HG02610 (cell line): Measurements from ENCODE around the gene UTP3.
A peak's percentile ranks its signal among the peaks of the same experiment; 100 is the strongest.
"Not testable (repeated sequence)": the region's sequence is repeated elsewhere in the genome, so short reads cannot be mapped to it uniquely, and the experiment has no call there.

Source experiments
- ATAC-seq: cut with Tn5 transposase; IDR thresholded peaks from one replicate; pipeline ENCODE4 v1.9.1; 2021; ENCODE audit warnings: mild to moderate bottlenecking, moderate library complexity; ENCODE audit not compliant: unreplicated experiment

The UTP3 gene

GRCh38 chr4:70714079-70714887 is 26.0 kb downstream of the UTP3 start:
- peak; percentile 55 for ATAC-seq

- ATAC-seq = peak; percentile 21
Measured at GRCh38 chr4:70715097-70715496, 26.8 kb downstream of the UTP3 start.

- ATAC-seq = no peak
Measured at GRCh38 chr4:70718811-70719604, 30.7 kb downstream of the UTP3 start.

GRCh38 chr4:70721747-70722146 is 33.4 kb downstream of the UTP3 start, which contains the start of gene RUFY3:
Gene RUFY3, plus strand, starts transcription at chr4:70721964. Its CDS starts 610 bp downstream, at chr4:70722574.
- no peak for ATAC-seq

DNA sequence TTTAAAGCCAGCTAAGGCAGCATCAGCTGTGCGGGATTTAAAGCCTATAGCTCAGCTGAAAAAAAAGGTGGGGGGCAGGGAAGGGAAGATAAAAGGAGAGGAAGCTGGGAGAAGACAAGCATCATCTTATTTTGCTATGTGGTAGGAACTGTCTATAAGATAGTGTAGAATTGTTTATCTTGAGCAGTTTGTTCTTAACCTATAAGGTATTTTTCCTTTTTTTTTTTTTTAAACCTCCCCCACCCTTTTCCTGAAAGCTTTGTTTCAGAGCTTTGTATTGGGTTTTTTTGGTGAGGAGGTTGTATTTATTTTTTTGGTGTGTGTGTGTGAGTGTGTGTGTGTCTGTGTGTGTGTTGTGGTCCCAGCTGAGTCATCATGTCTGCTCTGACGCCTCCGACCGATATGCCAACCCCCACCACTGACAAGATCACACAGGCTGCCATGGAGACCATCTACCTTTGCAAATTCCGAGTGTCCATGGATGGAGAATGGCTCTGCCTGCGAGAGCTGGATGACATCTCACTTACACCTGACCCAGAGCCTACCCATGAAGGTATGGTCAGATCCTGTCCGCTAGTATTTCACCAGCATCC is 34.0 kb downstream of the UTP3 start:
- ATAC-seq = no peak

GRCh38 chr4:70724463-70724862 is 36.1 kb downstream of the UTP3 start:
- ATAC-seq = no peak

GRCh38 chr4:70725633-70726032 is 37.3 kb downstream of the UTP3 start:
- no peak for ATAC-seq

DNA sequence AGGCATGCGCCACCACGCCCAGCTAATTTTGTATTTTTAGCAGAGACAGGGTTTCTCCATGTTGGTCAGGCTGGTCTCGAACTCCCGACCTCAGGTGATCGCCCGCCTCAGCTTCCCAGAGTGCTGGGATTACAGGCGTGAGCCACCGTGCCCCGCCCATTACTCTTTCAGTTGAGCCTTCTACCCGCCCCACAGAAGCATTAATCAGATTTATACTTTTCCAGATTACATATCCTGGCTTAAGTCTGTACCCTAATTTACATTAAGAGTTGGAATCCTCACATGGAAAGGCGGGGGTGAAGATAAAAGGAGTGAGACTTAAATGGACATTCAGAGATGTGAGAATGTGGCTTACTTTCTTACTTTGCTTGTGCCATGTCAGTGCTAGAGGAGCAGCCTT is 38.2 kb downstream of the UTP3 start:
- not testable (repeated sequence) for ATAC-seq

- no peak for ATAC-seq
Measured at GRCh38 chr4:70728091-70728490, 39.8 kb downstream of the UTP3 start.

DNA sequence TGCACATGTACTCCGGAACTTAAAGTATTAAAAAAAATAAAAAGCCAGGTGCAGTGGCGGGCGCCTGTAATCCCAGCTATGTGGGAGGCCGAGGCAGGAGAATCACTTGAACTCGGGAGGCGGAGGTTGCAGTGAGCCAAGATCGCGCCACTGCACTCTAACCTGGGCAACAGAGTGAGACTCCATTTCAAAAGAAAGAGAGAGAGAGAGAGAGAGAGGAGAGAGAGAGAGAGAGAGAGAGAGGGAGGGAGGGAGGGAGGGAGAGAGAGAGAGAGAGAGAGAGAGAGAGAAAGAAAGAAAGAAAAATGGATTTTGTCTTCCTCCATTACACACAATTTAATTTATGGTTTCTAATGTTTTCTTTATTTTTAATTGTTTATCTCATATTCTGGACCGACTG is 44.5 kb downstream of the UTP3 start:
- not testable (repeated sequence) for ATAC-seq

DNA sequence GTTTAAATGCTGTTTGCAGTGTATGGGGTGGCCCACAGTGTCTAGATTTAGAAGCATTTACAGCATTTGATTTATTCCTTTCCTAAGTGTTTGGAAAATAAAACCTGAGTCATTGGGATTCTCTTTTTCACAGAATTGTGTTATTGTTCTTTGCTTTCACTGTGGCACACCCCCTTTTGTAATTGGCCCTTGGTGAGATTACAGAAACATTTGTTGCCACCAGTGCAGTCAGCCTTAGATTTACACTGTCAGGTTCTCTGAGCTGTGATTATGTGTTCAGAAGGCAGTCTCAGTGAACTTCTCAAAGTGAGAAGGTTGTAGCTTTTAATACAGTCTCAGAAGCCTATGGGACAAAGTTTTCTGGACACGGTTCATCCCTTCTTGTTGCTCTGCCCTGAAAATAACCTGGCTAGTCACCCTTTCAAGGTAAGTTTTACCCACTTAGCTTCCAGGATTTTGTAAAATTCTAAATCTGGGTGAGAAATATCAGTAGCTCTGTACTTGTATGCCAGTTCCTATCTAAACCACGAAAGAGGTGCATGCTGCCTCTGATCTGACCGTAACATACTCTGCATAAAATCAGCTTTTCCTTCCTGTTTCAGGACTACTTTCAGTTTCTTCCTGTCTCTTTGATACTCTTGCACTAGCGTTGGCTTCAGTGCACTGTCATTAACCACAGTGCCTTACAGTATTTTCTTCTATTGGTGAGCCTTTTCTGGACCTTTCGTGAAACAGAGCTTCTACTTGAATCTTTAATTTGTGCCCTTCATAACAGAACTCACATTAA is 46.0 kb downstream of the UTP3 start:
- peak; percentile 94 for ATAC-seq

DNA sequence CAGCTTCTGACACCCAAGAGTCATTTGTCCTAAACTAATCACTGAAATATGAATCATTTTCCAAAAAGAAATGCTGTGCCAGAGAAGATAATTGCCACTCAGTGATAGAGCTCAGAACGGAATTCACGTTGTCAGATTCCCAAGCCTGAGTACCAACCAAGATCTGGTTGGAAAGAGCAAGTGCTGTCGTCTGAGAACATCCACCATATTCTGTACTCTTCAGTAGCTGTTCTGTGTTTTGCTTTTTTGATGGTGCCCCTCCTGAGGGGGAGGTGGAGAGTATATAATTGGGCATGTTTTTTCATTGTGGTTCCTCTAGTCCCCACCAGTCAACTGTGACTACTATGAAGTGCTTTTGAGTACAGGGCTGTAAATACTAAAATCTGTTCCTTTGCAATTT is 46.6 kb downstream of the UTP3 start:
- ATAC-seq = peak; percentile 3

DNA sequence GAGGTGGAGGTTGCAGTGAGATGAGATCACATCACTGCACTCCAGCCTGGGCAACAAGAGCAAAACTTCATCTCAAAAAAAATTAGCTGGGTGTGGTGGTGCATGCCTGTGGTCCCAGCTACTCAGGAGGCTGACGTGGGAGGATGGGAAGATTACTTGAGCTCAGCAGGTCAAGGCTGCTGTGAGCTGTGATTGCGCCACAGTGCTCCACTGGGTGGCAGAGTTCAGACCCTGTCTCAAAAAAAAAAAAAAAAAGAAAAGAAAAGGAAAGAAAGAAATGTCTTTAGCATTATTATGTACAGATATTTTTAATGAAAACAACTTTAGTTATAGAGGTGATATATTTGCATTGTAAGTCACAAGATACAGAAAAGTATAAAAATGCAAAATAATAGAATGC is 47.6 kb downstream of the UTP3 start:
- ATAC-seq = not testable (repeated sequence)

DNA sequence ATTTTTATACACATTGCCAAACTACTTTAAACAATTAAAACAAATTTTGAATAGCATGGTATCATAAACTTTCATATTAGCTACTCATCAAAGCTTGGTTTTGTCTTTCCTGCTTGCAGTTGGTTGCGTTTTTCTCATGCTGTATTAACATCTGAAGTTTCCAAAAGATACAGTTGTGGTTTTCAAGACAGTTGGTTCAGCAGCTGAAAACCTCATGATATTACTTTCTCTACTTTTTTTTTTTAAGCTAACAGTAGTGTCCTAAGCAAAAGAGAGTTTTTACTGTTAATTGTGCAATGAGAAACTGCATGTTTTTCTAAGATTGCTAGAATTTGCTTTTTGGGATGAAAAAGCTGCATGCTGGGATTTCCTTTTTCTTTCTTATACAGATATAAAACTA is 48.7 kb downstream of the UTP3 start:
- no peak for ATAC-seq

DNA sequence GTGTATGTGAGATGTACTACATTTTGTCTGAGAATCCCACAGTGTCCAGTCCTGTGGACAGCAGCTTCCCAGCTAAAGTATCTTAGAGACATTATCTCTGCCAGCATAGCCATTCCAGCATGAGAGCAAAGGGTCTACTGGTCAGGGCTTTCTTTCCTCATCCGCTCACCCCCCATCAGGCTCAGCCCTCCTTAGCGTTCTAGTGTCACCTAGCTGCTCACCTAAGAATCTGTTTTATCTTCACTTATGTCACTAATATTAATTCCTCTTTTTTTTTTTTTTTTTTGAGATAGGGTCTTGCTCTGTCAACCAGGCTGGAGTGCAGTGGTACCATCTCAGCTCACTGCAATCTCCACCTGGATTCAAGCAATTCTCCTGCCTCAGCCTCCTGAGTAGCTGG is 49.1 kb downstream of the UTP3 start:
- no peak for ATAC-seq

DNA sequence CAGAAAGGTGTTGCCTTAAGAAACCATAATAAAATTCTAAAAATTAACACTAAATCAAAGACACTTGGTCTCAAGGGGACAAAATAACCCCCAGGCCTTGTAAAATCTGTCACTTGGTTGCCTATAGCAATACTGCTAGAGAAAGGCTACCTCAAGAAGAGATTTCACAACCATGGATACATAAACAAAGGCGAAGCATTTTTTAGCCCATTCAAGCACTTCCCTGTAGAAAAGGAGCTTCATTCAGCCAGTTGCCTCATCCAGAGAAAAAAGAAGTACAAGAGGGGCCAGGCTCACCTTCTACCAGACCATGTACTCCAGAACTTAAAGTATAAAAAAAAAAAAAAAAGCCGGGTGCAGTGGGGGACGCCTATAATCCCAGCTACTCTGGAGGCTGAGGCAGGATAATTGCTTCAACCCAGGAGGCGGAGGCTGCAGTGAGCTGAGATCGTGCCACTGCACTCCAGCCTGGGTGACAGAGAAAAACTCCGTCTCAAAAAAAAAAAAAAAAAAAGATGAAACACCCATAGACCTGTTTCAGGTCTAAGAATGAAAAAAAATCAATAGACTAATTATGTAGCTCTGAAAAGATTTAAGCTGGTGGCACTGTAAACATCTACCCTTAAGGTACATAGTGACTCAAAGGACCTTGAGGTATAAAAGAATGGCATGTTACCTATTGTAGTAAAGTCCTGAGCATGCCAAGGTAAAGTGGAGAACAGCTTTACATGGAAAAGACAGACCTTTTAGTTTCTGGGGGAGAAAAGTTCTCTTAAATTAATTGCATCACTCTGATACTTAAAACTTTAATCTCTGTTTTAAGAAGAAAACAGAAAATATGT is 51.4 kb downstream of the UTP3 start:
- no peak for ATAC-seq
